Measurements from ENCODE around the gene SLC12A8.

Gene SLC12A8

DNA sequence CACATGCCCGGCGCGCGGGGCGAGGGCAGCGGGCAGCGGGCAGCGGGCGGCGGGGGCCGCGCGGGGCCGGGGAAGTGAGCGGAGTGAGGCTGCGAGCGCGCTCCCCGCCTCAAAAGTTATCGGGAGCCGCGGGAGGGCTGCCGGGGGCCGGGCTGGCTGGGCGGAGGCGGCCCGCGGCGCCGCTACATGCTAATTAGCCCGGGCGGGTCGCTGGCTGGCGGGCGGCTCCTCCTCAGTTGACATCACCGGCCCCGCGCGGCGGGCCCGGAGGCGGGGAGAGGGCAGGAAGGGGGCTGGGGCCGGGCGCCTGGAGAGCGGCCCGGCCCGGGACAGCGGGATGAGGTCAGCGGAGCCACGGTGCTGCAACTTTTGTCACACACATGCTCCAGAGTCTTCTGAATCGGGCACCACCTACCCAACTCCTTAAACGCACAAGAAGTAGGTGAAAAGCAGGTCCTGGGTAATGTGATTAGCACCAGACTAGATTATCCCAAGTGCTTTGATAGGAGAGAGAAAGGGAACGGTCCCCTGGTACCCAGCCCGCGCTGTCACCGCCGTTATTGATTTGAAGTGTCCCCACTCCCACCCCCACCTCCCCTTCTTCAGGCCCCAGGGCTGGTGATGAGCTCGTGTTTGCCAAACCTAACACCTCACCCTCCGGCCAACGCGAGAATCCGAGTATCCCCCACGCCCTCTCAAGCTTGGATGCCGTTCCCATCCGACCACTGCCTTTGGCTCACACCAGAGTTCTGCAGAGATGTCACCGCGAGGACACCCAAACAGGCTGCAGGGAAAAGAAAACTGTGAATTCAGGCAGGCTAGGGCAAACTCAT is 156.4 kb downstream of the SLC12A8 start, which contains the start of gene HEG1:
Gene HEG1 (minus strand): TSS at position 85 of the 833 bp plus-strand sequence. CDS start 107 bp downstream, outside the sequence.
- peak; percentile 31 for DNase-seq (ENCODE audit: low read depth, low spot score)

DNA sequence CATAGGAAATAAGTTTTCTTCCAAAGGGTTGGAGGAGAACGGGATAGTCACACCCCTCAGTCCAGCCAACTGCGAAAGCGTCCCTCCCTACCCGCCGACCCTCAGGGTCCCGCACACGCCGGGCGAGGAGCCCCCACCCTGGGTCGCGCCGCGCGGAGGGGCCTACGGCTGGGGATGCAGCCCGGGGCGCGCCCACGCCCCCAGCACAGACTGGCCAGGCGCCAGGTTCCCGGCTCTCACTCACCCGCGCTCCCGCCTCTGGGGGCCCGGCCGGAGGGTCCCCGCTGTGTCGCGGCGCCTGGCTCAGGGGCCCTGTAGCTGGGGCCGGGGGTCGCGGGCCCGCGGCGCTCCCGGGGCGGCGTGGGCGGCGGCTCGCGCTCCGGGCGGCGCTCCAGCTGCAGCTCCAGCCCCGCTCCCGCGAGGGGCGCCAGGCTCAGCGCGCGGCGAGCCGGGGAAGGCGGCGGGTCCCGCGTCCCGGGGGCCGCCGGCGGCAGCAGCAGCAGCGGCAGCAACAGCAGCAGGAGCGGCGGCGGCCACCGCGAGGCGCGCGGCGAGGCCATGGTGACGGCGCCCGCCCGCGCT is 157.1 kb downstream of the SLC12A8 start:
- no peak for DNase-seq (ENCODE audit: low read depth, low spot score)

DNA sequence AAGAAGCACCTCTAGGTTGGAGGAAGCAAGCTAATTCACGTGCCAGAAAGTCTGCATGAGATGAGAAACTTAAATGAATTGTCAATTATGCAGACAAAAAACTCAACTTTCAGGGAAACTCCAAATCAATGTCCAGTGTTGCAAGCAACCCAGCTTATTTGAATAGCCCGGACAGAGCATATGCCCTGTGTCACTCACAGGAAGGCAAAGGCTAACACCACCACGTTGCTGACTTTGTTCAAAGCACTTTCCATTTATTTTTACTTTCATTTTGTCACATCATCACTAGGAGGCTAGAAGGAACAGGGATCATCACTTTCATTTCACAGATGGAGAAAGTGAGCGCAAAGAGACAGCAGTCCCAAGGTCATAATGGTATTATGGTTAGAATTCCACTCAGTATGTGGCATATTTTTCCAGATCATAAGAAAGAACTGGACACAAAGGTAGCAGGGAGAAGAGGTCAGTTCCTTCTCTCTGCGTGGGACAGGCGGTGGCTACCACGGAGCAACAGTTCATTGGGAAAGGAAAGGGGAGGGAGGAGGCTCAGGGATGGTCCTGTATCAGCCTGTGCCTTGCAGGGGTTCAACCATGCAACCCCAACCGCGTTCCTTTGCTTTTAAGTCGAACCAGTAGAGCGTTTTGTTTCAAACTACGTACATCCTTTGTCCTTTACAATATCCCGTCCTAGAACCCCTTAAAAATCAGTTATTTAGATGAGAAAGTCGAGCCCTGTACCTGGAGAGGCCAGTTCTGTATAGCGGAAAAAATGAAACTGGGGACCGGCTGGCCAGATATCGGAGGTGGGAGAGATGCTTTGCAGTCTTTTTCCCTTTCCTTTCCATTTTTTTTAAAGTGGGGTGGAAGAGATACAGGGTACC is 157.9 kb downstream of the SLC12A8 start:
- no peak for DNase-seq (ENCODE audit: low read depth, low spot score)

DNA sequence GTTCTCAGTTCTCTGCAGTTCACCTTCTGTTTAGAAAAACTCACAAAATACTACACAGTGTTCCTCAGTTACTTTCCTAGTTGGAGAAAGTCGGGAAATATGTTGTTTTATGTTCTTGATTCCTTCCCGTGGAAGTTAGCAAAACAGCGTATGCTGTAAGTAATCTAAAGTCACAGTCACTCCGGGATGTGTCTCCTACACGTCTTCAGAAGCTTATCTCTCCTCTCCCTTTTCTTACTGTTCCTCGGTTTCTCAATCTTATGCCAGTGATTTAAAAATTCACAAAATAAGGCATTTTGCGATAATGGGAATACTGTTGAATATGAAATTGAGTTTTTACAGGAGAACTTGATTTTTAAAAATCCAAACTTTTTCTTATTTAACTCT is 158.5 kb downstream of the SLC12A8 start:
- DNase-seq (ENCODE audit: low read depth, low spot score): no peak

DNA sequence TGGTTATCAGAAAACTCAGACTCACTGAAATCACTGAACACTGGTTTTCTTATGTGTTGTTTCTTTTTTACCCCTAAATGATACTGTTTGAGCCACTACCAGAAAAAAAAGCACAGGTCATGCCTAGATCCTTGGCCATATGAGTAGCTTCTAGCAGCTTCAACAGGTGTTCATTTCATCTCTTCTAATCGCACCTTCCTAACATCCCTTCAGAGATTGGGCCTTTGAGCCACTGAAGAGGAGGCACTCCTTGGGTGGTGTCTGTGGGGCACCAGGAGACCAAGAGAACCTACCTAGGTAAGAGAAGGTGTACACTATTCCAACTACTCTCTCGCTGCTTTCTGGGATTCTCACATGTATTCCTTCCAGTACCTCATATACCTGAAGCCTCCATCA is 159.2 kb downstream of the SLC12A8 start:
- DNase-seq (ENCODE audit: low read depth, low spot score): no peak

DNA sequence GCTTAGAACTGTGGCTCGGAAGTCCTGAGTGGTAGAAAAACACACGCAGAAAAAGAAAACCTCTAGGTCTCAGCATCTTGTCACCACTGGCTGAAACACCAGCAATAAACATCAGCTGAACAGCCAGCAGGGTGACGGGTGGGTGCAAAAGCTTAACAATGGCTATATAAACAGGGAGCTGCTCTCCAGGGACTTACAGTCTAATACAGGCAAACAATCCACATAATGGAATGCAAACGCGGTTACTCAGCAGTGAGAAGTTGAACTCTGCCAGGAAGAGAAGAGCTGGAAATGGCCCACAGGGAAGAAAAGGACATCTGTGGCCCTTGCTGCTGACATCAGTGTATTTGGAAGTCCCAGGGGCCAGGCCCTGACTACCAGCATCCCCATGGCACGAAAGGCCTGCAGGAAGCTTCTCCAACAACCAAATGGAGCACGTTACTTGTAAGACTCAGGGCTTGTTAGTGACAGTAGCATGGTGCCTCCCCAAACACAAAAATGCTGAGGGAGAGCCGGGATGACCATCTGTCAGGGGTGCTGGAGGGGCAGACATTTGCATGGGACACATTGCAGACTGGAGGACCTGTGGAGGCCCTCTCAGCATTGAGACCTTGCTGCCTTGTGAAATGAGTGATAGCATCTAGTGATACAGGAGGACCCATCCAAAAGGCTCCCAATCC is 159.8 kb downstream of the SLC12A8 start:
- DNase-seq (ENCODE audit: low read depth, low spot score): no peak

DNA sequence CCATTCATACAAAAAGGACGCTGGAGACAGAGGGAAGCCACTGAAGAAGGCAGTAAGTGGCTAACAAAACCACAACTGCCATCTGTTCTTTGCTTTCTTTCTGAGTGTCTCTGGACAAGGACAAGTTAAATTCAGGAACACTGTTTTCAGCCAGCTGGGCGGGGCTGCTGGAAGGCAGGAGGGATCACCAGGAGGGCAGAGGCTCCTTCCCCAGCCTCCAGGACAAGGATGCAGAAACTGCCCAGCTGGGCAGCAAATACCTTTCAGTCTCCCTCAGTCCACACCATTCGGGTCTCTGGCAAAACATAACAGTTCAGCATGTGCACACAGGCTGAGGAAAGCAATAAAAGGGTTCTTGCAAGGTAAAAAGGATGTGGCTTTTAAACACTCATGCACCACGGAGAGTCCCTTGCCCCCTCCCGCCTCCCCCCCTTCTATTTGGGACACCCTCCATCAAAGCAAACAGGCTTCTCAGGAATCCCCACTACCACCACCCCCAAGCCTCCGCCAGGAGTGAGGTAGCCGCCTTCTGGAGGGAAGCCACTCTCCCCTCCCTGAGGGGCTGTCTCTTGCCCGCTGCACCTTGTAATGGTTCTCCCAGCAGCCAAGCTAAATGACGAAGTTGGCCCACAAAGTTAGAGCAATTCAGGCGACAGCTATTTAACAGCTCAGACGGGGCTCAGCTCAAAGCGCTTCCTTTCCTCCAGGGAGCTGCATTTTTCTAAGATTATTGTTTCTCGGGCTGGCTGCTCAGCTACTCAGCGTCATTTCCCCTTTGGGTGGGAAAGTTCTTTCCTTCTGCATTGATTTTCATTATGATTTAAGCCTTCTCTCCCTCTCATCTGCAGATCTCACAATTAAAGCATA is 160.6 kb downstream of the SLC12A8 start:
- DNase-seq (ENCODE audit: low read depth, low spot score): peak; percentile 14

DNA sequence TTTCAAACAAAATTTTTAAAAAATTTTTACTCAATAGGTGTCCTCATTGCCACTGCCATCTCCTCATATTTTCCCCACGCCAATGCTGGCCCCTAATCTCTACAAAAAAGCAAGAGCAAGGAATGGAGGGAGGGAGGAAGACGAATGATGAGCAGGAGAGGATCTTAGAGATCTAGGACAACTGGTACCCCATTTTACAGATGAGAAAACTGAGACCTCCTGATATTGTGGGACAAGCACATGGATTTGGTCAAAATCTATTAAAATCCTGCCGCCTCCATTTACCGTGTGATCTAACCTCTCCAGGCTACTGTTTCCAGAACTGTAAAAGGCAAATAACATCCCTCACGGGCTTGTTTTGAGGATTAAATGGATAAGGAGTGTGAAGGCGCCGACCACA is 161.3 kb downstream of the SLC12A8 start:
- DNase-seq (ENCODE audit: low read depth, low spot score): no peak

DNA sequence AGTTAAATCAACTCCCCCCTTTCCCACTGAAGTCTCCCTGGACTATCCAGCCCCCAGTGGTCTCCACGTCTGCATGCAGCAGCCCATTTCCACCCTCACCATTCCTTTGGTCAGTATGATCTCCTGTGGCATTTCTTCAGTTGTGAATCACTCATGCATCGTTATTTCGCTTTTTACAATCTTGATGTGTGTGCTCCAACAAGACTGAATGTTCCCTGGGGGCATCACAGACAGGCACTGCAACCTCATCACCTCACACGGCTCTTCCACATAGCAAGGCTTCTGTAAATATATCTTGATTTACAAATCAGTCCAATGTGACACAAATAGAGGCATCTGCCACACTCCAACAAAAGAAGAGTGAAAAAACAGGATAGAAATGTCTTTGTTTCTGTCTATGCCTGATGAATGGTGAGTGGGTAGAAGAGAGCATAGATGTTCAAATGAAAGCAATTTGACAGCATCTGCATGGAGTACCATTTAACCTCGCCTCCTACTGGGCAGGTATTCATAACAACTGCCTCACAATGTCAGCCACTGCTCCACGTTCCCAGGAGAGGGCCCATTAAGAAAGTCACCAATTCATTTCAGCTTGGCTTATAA is 162.0 kb downstream of the SLC12A8 start:
- no peak for DNase-seq (ENCODE audit: low read depth, low spot score)

DNA sequence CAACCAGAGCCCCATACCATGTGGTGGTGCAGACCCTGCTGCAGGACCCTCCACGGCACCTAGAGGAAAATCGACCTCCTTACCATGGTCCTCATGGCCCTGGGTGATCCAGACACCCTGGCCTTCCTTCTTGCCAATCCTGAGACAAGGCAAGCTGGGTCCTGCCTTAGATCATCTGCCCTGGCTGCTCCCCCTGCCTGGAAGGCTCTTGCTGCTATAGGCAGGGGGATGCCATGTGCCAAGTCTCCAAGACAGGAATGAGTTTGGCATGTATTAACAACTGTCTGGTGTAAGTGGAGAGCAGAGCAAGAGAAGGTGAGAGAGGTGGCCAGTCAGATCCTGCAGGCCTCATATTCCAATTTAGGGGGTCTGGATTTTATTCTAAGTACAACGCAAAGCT is 164.3 kb downstream of the SLC12A8 start:
- no peak for DNase-seq (ENCODE audit: low read depth, low spot score)

DNA sequence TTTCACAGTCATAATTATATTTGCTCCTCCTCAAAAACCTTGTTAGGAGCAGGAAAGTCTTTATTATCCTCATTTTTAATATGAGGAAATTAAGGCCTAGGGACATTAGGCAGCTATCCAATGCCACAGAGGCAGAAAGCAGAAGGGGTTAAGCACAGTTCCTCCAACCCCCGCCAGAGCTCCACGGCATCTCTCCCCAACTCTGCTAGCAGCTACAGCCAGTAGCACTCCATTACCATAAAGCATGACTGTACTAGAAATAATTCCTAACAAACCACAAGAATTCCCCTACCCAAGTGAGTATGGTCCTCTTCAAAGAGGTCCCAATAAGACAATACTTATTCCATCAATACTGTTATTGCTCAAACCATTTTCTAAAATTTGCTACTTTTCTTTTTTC is 166.6 kb downstream of the SLC12A8 start:
- DNase-seq (ENCODE audit: low read depth, low spot score): no peak

DNA sequence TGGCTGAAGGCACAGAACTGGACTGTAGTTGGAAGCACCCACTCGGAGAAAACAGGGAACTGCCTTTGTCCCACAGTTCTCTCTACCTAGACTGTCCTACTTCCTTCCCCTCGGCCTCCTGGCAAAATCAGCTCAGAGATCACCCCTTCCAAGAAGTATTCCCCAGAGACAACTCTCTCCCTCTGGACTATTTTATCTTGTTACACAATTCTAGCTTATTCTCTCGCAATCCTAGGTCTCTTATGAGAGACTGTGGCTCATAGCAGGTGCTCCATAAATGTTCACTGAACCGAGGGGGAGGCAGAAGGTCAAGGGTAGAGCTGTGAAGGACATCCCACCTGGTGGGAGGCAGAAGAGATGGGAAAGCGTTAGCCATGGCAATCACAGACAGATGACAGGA is 167.4 kb downstream of the SLC12A8 start:
- no peak for DNase-seq (ENCODE audit: low read depth, low spot score)

DNA sequence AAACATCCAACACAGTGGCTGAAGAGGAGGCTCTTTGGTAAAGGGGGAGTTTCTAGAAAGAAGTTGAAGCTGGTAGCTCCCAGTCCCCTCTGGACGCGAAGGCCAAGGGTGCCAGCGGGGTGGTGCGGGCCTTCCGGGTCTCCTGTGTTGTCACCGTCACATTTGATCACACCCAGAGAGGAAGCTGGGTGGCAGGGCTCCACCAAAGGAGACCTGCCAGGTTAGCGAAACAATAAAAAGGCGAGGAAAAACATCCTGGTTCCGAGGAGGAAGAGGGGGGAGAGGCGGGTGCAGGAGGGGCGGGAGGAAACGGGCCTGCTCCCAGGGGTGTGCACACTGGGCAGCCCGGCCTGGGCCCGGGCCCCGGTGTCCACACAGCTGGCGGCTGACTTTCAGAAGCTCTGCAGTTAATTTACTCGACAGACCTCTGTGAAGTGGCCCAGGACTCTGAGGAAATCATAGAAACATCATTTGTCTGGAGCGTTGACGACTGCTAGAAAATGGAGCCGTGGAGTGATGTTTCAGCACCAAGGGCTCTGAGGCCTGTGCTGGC is 168.9 kb downstream of the SLC12A8 start:
- DNase-seq (ENCODE audit: low read depth, low spot score): no peak

DNA sequence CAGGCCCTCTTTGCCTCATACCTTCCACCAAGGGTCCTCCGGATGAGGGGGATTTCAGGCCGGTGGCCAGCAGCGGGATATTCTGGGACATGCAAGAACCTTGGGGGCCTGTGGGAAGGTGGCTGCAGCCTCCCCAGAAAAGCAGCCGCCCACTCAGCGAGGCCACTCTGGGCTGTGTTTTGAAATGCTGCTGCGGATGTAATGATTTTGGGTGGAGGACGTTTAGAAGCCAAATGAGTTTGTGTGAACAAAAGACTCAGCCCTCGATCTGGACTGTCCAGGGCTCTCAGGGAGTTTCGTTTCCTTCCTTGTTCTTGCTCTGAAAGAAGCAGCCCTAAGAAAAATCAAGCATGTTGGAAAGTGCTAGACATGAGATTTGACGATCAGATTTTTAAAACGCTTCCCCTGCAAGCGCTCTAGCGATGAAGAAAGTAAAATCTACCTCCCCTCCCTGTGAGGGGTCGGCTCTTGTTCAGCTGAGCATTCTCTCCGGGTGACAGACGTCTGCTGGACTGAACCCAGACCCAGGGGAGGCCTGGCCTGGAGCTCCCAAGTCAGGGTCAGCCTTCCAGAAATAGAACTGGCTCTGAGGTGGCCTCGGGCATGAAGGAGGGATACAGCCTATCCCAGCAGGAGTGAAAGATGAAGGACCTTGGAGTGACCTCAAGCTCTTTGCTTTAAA is 169.7 kb downstream of the SLC12A8 start:
- DNase-seq (ENCODE audit: low read depth, low spot score): no peak

DNA sequence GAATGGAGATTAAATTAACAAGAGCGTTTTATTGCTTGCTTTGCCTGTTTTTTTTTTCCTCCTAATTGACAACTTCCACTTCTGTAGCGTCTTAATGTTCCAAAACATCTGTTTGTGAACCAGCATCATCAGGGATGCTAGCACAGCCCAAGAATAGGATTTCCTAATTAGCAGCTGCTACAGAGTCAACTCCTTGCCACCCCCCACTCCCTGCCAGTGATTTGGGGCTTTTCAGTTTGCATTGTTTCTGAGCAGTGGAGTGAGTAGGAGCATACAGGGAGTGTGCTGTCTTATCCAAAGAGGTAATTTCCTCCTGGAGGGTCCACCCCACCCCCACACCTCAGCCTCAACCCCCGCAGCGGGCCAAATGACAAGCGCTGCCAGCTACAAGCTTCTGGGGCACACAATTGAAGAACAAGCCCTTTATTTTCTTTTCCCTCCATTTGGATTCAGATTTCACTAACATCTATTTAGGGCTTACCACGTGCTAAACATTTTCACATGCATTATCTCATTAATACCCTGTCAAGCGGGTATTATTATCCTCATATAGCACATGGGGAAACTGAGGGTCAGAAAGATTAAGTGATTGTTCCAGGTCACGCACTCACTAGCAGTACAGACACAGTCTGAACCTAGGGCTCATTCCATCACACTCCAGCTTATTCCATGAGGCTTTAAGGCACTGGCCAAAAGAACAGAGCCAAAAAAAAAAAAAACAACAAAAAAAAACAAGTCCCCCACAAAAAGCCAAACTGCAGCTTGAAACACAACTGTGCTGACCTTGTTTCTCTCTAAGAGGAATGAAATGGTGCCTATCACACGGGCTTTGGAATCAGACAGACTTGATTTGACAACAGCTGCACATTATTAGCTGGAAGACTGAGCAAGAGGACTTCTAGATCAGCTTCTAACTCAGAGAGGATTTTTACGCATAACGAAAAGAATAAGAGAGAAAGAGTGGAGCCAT is 173.1 kb downstream of the SLC12A8 start:
- no peak for DNase-seq (ENCODE audit: low read depth, low spot score)

DNA sequence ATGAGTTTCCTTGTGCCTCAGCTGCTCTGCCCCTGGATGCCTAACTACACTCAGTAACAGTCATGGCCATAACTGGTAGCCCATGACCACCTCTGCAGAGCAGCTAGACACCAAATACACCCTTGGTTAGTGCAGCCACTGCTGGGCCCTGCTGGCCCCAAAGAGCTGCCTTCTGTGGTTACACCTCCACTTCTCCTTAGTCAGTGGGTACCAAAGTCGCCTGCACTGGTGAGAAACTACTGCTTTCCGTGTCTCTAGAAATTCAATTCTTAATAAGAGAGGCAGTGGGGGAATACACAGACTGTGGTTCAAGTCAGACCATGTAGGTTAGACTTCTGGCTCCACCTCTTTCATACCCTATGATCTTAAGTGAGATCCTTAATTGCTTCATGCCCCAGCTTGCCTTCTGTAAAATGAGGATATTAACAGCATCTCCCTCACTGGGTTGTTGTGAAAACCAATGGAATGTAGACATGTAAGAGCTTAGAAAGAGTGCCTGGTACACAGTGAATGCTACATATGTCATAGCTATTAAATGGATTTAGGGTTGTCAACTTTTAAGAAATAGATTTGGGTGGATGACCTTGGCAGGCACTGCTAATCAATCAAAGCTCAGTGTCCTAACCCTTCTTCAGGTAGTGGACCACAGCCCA is 174.9 kb downstream of the SLC12A8 start:
- DNase-seq (ENCODE audit: low read depth, low spot score): no peak

DNA sequence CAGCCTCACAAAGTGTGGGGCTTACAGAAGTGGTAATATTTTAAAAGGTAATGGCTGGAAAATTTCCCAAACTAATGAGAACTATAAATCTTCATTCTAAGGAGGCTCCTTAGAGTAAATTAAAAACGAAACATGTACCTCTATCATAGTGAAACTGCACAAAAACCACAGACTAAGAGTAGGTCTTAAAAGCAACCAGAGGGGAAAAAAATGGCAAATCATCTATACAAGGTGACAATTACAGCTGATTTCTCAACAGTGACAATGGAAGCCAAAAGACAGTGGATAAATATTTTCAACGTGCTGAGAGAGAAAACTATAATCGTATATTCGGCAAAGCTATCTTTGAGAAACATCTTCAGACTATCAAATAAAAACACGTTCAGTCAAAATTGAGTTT is 177.3 kb downstream of the SLC12A8 start:
- DNase-seq (ENCODE audit: low read depth, low spot score): no peak

DNA sequence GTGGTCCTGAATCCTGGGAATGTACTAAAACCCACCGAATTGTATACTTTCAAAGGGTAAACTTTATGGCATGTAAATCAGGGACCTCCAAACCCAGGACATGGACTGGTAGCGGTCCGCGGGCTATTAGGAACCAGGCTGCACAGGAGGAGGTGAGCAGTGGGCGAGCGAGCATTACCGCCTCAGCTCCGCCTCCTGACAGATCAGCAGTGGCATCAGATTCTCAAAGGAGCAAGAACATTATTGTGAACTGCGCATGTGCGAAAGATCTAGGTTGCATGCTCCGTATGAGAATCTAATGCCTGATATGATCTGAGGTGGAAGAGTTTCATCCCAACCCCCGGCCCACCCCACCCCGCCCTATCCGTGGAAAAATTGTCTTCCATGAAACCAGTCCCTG is 178.9 kb downstream of the SLC12A8 start:
- no peak for DNase-seq (ENCODE audit: low read depth, low spot score)

All from activated naive CD8-positive, alpha-beta T cell treated with anti-CD3 and anti-CD28 coated beads, Interleukin-2, amount 50 U/mL, for 16 hours (primary cell).